Right cardiac atrium (tissue), 5 donors: ENCODE results near the gene ANKRD22. TPM values are rescaled to one million over a fixed set of nuclear protein-coding genes. Genes with fewer than 3 reads are reported as not detected.

ENCODE experiments used
- ATAC-seq, 2 donors: fragments of 200-7000 bp; cut with Tn5 transposase; one replicate each; pipeline versions ENCODE4 v1.8.0 to v1.9.1; 2020; ENCODE audit warnings: moderate library complexity in 2 of 2, mild to moderate bottlenecking in 1 of 2
- DNase-seq, 3 donors: peaks; one replicate each; pipeline ENCODE4 v3.0.0-alpha.2; 2020
- H3K27ac ChIP-seq: one replicate; pipeline ENCODE4 v1.5.1; 2013; ENCODE audit warnings: mild to moderate bottlenecking, low read length, control low read depth, moderate library complexity
- H3K27me3 ChIP-seq: one replicate; pipeline ENCODE4 v1.6.1; 2013; ENCODE audit not compliant: control insufficient read depth, insufficient read depth
- H3K4me1 ChIP-seq: one replicate; pipeline ENCODE4 v1.6.1; 2013; ENCODE audit warnings: low read length; ENCODE audit not compliant: control insufficient read depth, insufficient read depth
- H3K4me3 ChIP-seq: one replicate; pipeline ENCODE4 v1.5.1; 2013; ENCODE audit warnings: low read length, control low read depth
- H3K9me3 ChIP-seq: one replicate; pipeline ENCODE4 v1.6.1; 2013; ENCODE audit warnings: low read length; ENCODE audit not compliant: control insufficient read depth
- WGBS: extraction: QIAGEN DNeasy Blood & Tissue Kit; methylation state at CpG from one replicate; pipeline ENCODE4 v1.1.7; 2013; 5-methylcytosine and 5-hydroxymethylcytosine counted together
- intact Hi-C, 4 donors: fragments of 100-400 bp; cut with DNase I; formaldehyde crosslinking; loops; one replicate each; pipeline versions ENCODE4 v1.11.0 to v1.14.0; 2022 to 2023
- polyA plus RNA-seq: library from polyadenylated mRNA; stranded (reverse); fragments of 200-250 nt; gene quantifications from one replicate; pipeline ENCODE4 v1.2.3, GENCODE V29; 2013
- total RNA-seq, 4 donors: library from RNA; stranded (reverse); fragmentation: NEBNext Ultra II Directional; extraction: Animal tissue kit (Norgen Biotek cat#: 25700); gene quantifications; one replicate each; pipeline ENCODE4 v1.2.1, GENCODE V29; 2021
- donor health status: healthy with polysubstance abuse.
- donor health status: DM: no; HTN: yes; CAD: no.
- donor health status: DM: no; HTN: no; CAD: no.
- donor health status: DM: no; HTN: yes; CAD: no; lungs with severe emphysema.
- donor health status: DM: yes; HTN: yes; CAD: no.

Gene ANKRD22
- total and polyA plus RNA-seq, 5 donors: 0.15 TPM; not detected in 4

GRCh38 chr10:88791924-88792323, 59.7 kb downstream of the ANKRD22 start:
- Histone ChIP-seq H3K27me3 (no peaks in the 10 kb centered on the region), H3K27ac (no peak overlapping the region), H3K9me3 (no peaks in the 10 kb centered on the region), H3K4me1 (no peaks in the 10 kb centered on the region), H3K4me3 (no peak overlapping the region)
- DNase-seq (peak in 1 of 3 donors; percentile 52), ATAC-seq (peak in 1 of 2 donors; percentile 62)
- WGBS: 48% methylated on average over 2 of the region's 2 CpGs
- intact Hi-C loops: loop anchor here in 2 of 4 donors (10.0 kb wide), 2 partner anchors 87 to 107 kb away; partner anchors contain the start of gene LIPK (in 1 of the 2)

GRCh38 chr10:88788924-88789323, 62.7 kb downstream of the ANKRD22 start:
- no peak for ATAC-seq

GRCh38 chr10:88787463-88787862, 64.2 kb downstream of the ANKRD22 start:
- Histone ChIP-seq H3K9me3 (no peaks in the 10 kb centered on the region), H3K4me3 (no peak overlapping the region), H3K27ac (no peak overlapping the region), H3K27me3 (no peaks in the 10 kb centered on the region), H3K4me1 (no peaks in the 10 kb centered on the region)
- intact Hi-C loops: no loop called here
- 51% methylated on average over 5 of the region's 5 CpGs for WGBS
- DNase-seq (no peak), ATAC-seq (no peak)

More at GRCh38 chr10:88788924-88789323, 62.7 kb downstream of the ANKRD22 start:
- Histone ChIP-seq H3K4me1 (no peaks in the 10 kb centered on the region), H3K27ac (no peak overlapping the region), H3K4me3 (no peak overlapping the region), H3K27me3 (no peaks in the 10 kb centered on the region), H3K9me3 (no peaks in the 10 kb centered on the region)
- intact Hi-C loops: no loop called here
- no peak for DNase-seq

GRCh38 chr10:88786032-88786770, 65.4 kb downstream of the ANKRD22 start:
- ATAC-seq: no peak
- no peak for DNase-seq
- no peaks in the 10 kb centered on the region for H3K27me3 ChIP-seq
- intact Hi-C loops: no loop called here
- no peaks in the 10 kb centered on the region for H3K4me1 ChIP-seq
- WGBS: 79% methylated on average over 10 of the region's 10 CpGs
- no peaks in the 10 kb centered on the region for H3K9me3 ChIP-seq
- no peak overlapping the region for H3K27ac ChIP-seq
- H3K4me3 ChIP-seq: no peak overlapping the region

GRCh38 chr10:88783724-88784123, 67.9 kb downstream of the ANKRD22 start:
- ATAC-seq: no peak
- H3K9me3 ChIP-seq: no peaks in the 10 kb centered on the region
- H3K27ac ChIP-seq: no peak overlapping the region
- intact Hi-C loops: no loop called here
- WGBS: 65% methylated on average over 3 of the region's 3 CpGs
- H3K4me3 ChIP-seq: no peak overlapping the region
- H3K4me1 ChIP-seq: no peaks in the 10 kb centered on the region
- H3K27me3 ChIP-seq: no peaks in the 10 kb centered on the region
- DNase-seq: no peak

- no peak for ATAC-seq
- 92% methylated on average over 3 of the region's 3 CpGs for WGBS
- intact Hi-C loops: no loop called here
Measured at GRCh38 chr10:88782222-88782621, 69.4 kb downstream of the ANKRD22 start.

GRCh38 chr10:88781206-88781605, 70.4 kb downstream of the ANKRD22 start:
- no peak overlapping the region for H3K27ac ChIP-seq

More at GRCh38 chr10:88782222-88782621, 69.4 kb downstream of the ANKRD22 start:
- no peaks in the 10 kb centered on the region for H3K9me3 ChIP-seq
- H3K4me3 ChIP-seq: no peak overlapping the region
- DNase-seq: no peak
- no peak overlapping the region for H3K27ac ChIP-seq
- no peaks in the 10 kb centered on the region for H3K27me3 ChIP-seq
- H3K4me1 ChIP-seq: no peaks in the 10 kb centered on the region

More at GRCh38 chr10:88781206-88781605, 70.4 kb downstream of the ANKRD22 start:
- no peak for DNase-seq
- Histone ChIP-seq H3K9me3 (no peaks in the 10 kb centered on the region), H3K4me1 (no peaks in the 10 kb centered on the region), H3K27me3 (no peaks in the 10 kb centered on the region), H3K4me3 (no peak overlapping the region)
- WGBS: 65% methylated on average over 2 of the region's 2 CpGs
- ATAC-seq: no peak
- intact Hi-C loops: no loop called here

Other genes starting within 250 kb of the ANKRD22 start
- gene LIPF, start 187.4 kb downstream of the ANKRD22 start, total RNA-seq: not detected
- gene LIPF, start 187.4 kb downstream of the ANKRD22 start, polyA plus RNA-seq: 0.57 TPM
- gene LIPK, start 145.6 kb downstream of the ANKRD22 start, total RNA-seq: not detected
- gene LIPK, start 145.6 kb downstream of the ANKRD22 start, polyA plus RNA-seq: not detected
- gene LIPN, start 91.8 kb downstream of the ANKRD22 start, total RNA-seq: under 1 TPM in 1 of 4 donors, not detected in 3; 0.26 TPM
- not detected for gene LIPN, start 91.8 kb downstream of the ANKRD22 start, polyA plus RNA-seq
- not detected for gene LIPM, start 49.1 kb downstream of the ANKRD22 start, total RNA-seq
- gene LIPM, start 49.1 kb downstream of the ANKRD22 start, polyA plus RNA-seq: not detected
- gene STAMBPL1, start 28.4 kb upstream of the ANKRD22 start, total RNA-seq: 10 to 100 TPM in 3 of 4 donors, 1 to 10 TPM in 1; 9.4 to 13.0 (median 10.4) TPM
- 4.4 TPM for gene STAMBPL1, start 28.4 kb upstream of the ANKRD22 start, polyA plus RNA-seq
- gene ACTA2, start 100.9 kb upstream of the ANKRD22 start, total RNA-seq: 1,000 to 10,000 TPM in 2 of 4 donors, 100 to 1,000 TPM in 2; 746 to 3,137 (median 1,120) TPM
- gene ACTA2, start 100.9 kb upstream of the ANKRD22 start, polyA plus RNA-seq: 649 TPM
- gene FAS, start 139.0 kb upstream of the ANKRD22 start, total RNA-seq: 10 to 100 TPM in 1 of 4 donors, 1 to 10 TPM in 3; 5.7 to 10.1 (median 6.5) TPM
- gene FAS, start 139.0 kb upstream of the ANKRD22 start, polyA plus RNA-seq: 4.7 TPM